ENCODE measurements around the gene TIGD4. TPM values are rescaled to one million over a fixed set of nuclear protein-coding genes. Genes with fewer than 3 reads are reported as not detected.

The TIGD4 gene
- total and polyA plus RNA-seq, 2 of the 13 experiments (the other 11 are each of a cell fraction or from before 2014, with no cell fraction given) = 0.15 to 0.62 TPM

DNA sequence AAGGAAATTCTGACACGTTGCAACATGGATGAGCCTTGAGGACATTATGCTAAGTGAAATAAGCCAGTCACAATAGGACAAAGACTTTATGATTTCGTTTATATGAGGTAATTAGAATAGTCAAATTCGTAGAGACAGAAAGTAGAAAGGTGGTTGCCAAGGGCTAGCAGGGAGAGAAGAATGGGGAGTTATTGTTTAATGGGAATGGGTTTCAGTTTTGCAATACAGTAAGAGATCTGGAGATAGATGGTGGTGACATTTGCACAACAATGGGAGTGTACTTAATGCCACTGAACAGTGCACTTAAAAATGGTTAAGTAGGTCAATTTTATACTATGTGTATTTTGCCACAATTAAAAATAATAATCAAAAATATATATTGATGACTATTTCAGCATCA lies 56.3 kb downstream of the TIGD4 start:
- no peak overlapping the region for H2AFZ ChIP-seq (ENCODE audit: low read length)
- 11% methylated on average over 3 of the region's 3 CpGs for WGBS (ENCODE audit: low lambda C conversion rate)
- ChIA-PET POLR2A (no interaction called here), CTCF (ENCODE audit: low intra/inter-chr PET ratio, low total read pairs) (no interaction called here)
- H3K79me2 ChIP-seq (ENCODE audit: insufficient read depth, low read length) = no peaks in the 10 kb centered on the region
- intact Hi-C loops (cut with micrococcal nuclease; ENCODE audit: unreplicated experiment) (no loop called here), in situ Hi-C loops (cut with HindIII; ENCODE audit: extremely low pct_ligation_motif_present, low pct_unique_long_range_greater_than_20kb) (loop anchor here (10.0 kb wide), 1 partner anchor 268 kb away; no protein-coding TSS in a partner anchor)
- H3K4me3 ChIP-seq (replicated peaks in 1 of 3; ENCODE audit: insufficient read depth in 1 of 3, low read depth in 2 of 3, low read length in 3 of 3) = no peak overlapping the region
- H3K27ac ChIP-seq (ENCODE audit: extremely low read length, insufficient read depth, low read length) = no peak overlapping the region
- peaks cover 25% of the 10 kb centered on the region for H3K4me1 ChIP-seq (ENCODE audit: insufficient read depth, low read length)
- no peaks in the 10 kb centered on the region for H3K27me3 ChIP-seq (ENCODE audit: control insufficient read depth in 1 of 2, insufficient read depth in 2 of 2, low read length in 2 of 2)
- H3K4me2 ChIP-seq (ENCODE audit: low read depth, low read length) = no peak overlapping the region
- ATAC-seq (no peak), FAIRE-seq (no peak), DNase-seq (ENCODE audit: low spot score) (no peak)
- no peak overlapping the region for H3K9ac ChIP-seq (ENCODE audit: insufficient read depth, low read depth, low read length)
- BruUV-seq (replicated peaks) = no TSS peak
- no peaks in the 10 kb centered on the region for H3K9me3 ChIP-seq (ENCODE audit: low read length)
- no peaks in the 10 kb centered on the region for H4K20me1 ChIP-seq (ENCODE audit: insufficient read depth, low read length)
- no peaks in the 10 kb centered on the region for H3K36me3 ChIP-seq (replicated peaks in 1 of 2; ENCODE audit: control insufficient read depth in 1 of 2, insufficient read depth in 2 of 2, low read length in 2 of 2)
- TF ChIP-seq, protein P1, sequence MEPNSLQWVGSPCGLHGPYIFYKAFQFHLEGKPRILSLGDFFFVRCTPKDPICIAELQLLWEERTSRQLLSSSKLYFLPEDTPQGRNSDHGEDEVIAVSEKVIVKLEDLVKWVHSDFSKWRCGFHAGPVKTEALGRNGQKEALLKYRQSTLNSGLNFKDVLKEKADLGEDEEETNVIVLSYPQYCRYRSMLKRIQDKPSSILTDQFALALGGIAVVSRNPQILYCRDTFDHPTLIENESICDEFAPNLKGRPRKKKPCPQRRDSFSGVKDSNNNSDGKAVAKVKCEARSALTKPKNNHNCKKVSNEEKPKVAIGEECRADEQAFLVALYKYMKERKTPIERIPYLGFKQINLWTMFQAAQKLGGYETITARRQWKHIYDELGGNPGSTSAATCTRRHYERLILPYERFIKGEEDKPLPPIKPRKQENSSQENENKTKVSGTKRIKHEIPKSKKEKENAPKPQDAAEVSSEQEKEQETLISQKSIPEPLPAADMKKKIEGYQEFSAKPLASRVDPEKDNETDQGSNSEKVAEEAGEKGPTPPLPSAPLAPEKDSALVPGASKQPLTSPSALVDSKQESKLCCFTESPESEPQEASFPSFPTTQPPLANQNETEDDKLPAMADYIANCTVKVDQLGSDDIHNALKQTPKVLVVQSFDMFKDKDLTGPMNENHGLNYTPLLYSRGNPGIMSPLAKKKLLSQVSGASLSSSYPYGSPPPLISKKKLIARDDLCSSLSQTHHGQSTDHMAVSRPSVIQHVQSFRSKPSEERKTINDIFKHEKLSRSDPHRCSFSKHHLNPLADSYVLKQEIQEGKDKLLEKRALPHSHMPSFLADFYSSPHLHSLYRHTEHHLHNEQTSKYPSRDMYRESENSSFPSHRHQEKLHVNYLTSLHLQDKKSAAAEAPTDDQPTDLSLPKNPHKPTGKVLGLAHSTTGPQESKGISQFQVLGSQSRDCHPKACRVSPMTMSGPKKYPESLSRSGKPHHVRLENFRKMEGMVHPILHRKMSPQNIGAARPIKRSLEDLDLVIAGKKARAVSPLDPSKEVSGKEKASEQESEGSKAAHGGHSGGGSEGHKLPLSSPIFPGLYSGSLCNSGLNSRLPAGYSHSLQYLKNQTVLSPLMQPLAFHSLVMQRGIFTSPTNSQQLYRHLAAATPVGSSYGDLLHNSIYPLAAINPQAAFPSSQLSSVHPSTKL (CRISPR knock-in tag; IDR thresholded peaks at IDR 0.05) = no peak
- TF ChIP-seq KLF9 (CRISPR knock-in tag; IDR thresholded peaks at IDR 0.05; ENCODE audit: low read depth) = no peak
- TF ChIP-seq ZFP90 (CRISPR knock-in tag; IDR thresholded peaks at IDR 0.05; ENCODE audit: borderline replicate concordance) = no peak
- TF ChIP-seq SOX5 (CRISPR knock-in tag; IDR thresholded peaks at IDR 0.05; ENCODE audit: borderline replicate concordance) = peak; percentile 38; the same call in 1 of the 2 replicates
- no peak for TF ChIP-seq SOX13 (IDR thresholded peaks at IDR 0.05)
- TF ChIP-seq SOX13 (CRISPR knock-in tag; conservative IDR thresholded peaks at IDR 0.05 in 1 of 2, IDR thresholded peaks at IDR 0.05 in 1 of 2) = peak in 1 of 2 experiments; percentile 33; a peak in 1 of 4 replicates
- no peak for TF ChIP-seq FOXK2 (IDR thresholded peaks at IDR 0.05)
- TF ChIP-seq BRD4 (CRISPR knock-in tag; IDR thresholded peaks at IDR 0.05) = no peak
- TF ChIP-seq SOX6 (IDR thresholded peaks at IDR 0.05) = no peak
- TF ChIP-seq SOX6 (CRISPR knock-in tag; IDR thresholded peaks at IDR 0.05) = peak; percentile 22; the same call in 1 of the 2 replicates
